ENCODE measurements around the gene ARPC4. TPM values are rescaled to one million over a fixed set of nuclear protein-coding genes. Genes with fewer than 3 reads are reported as not detected.

ARPC4 gene
- total RNA-seq (2014; rRNA removed; shearing (Covaris generic)), result 187 and 200 TPM in 2 replicates

DNA sequence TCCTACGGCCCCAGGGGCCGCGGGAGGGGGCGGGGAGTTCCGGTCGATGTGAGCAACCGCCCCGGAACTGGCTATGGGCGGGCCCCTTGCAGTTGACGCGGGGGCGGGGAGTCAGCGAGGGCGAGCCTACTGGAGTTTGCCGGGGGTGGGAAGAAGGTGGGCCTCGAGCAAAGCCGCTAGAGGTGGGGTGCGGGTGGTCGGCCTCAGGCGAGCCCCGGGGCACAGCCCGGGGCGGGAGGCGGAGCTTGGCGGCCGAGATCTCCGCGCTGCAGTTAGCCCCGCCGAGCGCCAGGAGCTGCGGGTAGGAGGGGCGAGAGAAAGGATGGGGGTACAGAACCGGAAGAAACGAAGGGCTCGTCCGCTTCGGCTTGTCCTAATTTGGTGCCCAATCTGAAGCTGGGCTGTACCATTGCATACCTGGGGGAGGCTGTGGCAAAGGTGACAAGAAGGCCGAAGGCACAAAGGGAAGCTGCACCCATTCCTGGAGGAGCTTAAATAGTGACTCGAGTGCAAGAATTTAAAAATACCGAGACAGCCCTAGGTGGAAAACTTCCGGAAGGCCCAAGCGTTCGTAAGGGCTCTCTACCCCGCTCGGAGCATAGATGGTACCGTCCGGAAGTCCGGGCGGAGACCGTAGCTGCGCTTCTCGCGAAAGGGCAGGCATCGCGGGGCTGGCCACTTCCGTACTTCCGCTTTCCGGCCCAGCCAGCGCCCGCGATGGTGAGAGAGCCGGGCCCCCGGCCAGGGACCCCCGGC is at the start of gene ARPC4, which contains the start of gene TADA3:
Gene ARPC4, plus strand, starts transcription at position 678 of the 756 bp plus-strand sequence. Its CDS starts 40 bp downstream, at position 718.
Gene TADA3, minus strand, starts transcription at position 69 of the 756 bp plus-strand sequence. CDS start 1,007 bp downstream, outside the sequence.

DNA sequence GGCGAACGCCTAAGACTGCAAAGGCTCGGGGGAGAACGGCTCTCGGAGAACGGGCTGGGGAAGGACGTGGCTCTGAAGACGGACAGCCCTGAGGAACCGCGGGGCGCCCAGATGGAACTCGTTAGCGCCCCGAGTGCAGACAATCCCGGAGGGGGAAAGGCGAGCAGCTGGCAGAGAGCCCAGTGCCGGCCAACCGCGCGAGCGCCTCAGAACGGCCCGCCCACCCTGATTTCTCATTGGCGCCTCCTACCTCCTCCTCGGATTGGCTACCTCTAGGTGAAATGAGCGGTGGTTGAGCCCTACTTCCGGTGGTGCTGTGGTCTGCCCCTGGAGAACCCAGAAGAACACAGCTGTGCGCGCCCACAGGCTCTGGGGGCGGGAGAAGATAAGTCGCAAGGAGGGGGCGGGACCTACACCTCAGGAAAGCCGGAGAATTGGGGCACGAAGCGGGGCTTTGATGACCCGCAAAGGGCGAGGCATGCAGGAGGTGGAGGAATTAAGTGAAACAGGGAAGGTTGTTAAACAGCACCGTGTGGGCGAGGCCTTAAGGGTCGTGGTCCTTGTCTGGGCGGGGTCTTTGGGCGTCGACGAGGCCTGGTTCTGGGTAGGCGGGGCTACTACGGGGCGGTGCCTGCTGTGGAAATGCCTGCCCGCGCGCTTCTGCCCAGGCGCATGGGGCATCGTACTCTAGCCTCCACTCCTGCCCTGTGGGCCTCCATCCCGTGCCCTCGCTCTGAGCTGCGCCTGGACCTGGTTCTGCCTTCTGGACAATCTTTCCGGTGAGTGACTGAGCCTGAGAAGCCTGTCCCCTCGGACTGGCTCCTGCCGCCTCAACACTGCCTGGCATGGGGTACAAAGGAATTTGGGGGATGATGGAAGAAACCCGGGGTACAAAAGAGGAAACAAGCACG is 43.0 kb upstream of the ARPC4 start, which contains the start of gene OGG1:
Gene OGG1, plus strand, starts transcription at position 308 of the 911 bp plus-strand sequence. Its CDS starts 335 bp downstream, at position 643.

DNA sequence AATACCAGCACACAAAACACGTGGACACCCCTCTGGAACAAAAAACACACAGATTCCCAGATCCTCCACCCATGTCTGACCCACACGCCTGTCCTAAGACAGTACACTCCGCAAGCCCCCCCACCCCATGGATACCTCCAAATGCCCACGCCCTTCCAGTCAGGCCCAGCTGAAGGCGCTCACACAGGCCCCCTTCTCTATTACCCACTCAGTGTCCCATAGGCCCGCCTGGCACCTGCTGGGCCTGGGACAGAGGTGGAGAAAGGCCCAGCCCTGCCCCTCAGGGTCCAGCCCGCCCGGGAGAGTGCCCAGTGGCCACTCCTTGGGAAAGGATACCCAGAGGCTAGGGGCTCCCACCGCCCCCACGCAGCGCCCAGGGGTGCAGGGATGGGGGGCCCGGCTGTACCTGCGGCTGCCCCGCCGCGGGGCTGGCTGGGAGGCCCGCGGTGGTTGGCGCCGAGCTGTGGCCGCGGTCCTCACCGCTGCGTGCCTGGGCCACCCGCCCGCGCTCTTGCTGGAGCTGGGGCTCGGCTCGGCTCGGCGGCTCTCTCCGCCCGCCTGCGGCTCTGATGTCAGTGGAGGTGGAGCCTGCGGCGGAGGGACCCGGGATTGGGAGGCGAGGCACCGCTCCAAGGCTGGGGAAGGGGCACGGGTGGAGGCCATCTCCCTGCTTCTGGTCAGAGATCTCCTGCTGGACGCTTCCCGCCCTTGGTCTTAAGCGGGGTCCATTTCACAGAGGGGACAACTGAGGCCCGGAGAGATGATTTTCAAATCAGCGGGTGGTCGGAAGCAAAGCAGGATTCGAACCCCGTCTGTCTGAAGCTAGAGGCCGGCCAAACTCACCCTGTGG is 23.2 kb upstream of the ARPC4 start, which contains the start of gene CAMK1:
Gene CAMK1, minus strand, starts transcription at position 522 of the 850 bp plus-strand sequence. CDS start 2,198 bp downstream, outside the sequence.

DNA sequence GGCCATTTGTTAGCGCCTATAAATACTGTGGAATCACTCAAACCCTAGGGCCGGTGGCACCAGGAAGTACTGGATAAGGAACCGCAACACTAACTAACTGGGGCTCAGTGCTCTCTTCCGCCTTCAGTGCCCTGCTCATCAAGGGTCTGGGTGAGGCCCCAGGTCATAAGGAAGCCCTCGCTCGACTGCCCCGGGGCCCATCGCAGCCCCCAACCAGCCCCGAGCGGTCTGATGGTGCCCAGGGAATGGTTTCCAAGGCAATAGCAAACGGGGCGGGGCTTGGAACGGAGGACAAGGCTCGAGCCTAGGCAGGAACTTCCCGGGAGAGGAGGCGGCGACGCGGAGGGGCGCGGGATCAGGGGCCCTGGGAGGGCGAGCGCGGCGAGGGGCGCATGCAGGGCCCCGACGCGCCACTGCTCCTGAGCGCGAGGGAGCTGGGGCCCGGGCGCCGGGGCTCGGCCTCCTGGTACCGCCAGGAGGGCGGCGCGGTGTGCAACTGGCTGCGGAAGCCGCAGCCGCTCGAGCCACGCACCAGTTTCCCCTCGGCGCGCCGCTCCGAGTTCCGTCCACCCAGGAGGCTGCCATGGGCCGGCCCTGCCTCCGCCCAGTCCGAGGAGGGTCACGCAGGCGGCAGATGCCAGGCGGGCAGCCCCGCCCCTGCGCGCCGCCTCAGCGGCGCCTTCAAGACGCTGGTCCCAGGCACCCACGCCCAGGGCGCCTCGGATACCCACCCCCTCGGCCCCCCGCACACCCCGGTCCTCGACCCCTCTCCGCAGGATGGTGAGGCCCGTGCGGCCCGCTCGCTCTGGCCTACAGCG is 16.9 kb downstream of the ARPC4 start, which contains the start of gene TTLL3:
Gene TTLL3, plus strand, starts transcription at position 648 of the 818 bp plus-strand sequence. CDS start 400 bp downstream, outside the sequence.

DNA sequence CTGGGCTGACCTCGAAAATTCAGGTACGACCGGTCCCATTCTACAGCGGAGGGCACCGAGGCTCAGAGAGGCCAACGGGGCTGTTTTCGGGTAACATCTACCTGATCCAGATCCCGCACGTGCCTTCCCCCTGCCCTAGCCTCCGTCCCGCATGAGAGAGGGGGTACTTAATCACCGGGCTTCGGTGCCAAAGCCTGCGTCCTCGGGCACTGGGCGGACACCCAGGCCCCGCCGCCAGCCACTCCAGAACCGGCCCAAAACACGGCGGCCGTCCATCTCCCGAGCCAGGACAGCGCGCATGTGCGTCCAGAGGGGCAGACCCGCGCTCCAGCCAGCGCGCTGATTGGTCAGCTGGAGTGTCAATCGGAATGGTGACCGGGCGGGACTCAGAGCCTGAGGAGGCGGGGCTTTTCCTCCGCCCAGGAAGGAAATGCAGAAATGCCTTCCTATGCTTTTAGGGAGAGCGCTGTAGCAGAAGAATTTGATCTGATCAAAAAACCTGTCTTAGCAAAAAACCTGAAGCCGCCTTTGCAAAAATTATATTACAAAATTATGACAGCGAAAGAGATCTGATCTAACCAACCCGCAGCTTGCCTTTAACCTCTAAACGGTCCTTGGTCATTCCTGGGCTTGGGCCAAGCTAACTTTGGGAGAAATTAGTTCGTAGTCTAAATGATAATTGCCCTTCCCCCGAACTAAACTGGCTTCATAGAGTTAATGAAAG is 51.0 kb downstream of the ARPC4 start, which contains the start of gene RPUSD3:
Gene RPUSD3, minus strand, starts transcription at position 294 of the 724 bp plus-strand sequence. Its CDS starts 18 bp downstream, at position 276.

Other genes starting within 250 kb of the ARPC4 start
- not detected in 2 replicates for gene LHFPL4, start 239.3 kb upstream of the ARPC4 start, total RNA-seq (2014; rRNA removed; shearing (Covaris generic))
- gene MTMR14, start 143.6 kb upstream of the ARPC4 start, total RNA-seq (2014; rRNA removed; shearing (Covaris generic)), result 39.7 and 42.3 TPM in 2 replicates
- gene CPNE9, start 89.2 kb upstream of the ARPC4 start, total RNA-seq (2014; rRNA removed; shearing (Covaris generic)), result 0.05 and 0.11 TPM in 2 replicates
- gene BRPF1, start 61.3 kb upstream of the ARPC4 start, total RNA-seq (2014; rRNA removed; shearing (Covaris generic)), result 41.5 and 43.6 TPM in 2 replicates
- 36.4 and 39.3 TPM in 2 replicates for gene OGG1, start 43.1 kb upstream of the ARPC4 start, total RNA-seq (2014; rRNA removed; shearing (Covaris generic))
- gene CAMK1, start 23.1 kb upstream of the ARPC4 start, total RNA-seq (2014; rRNA removed; shearing (Covaris generic)), result 2.7 and 4.7 TPM in 2 replicates
- gene TADA3, start 609 bp upstream of the ARPC4 start, total RNA-seq (2014; rRNA removed; shearing (Covaris generic)), result 107 and 109 TPM in 2 replicates
- gene TTLL3, start 17.2 kb downstream of the ARPC4 start, total RNA-seq (2014; rRNA removed; shearing (Covaris generic)), result 11.8 and 15.3 TPM in 2 replicates
- gene RPUSD3, start 50.9 kb downstream of the ARPC4 start, total RNA-seq (2014; rRNA removed; shearing (Covaris generic)), result 68.3 and 89.1 TPM in 2 replicates
- gene CIDEC, start 87.2 kb downstream of the ARPC4 start, total RNA-seq (2014; rRNA removed; shearing (Covaris generic)), result 0.38 and 0.48 TPM in 2 replicates
- 36.3 and 37.3 TPM in 2 replicates for gene JAGN1, start 97.5 kb downstream of the ARPC4 start, total RNA-seq (2014; rRNA removed; shearing (Covaris generic))
- gene IL17RE, start 109.8 kb downstream of the ARPC4 start, total RNA-seq (2014; rRNA removed; shearing (Covaris generic)), result 0.15 and 0.24 TPM in 2 replicates
- gene IL17RC, start 124.0 kb downstream of the ARPC4 start, total RNA-seq (2014; rRNA removed; shearing (Covaris generic)), result 35.3 and 37.3 TPM in 2 replicates
- 18.7 and 20.7 TPM in 2 replicates for gene CRELD1, start 140.8 kb downstream of the ARPC4 start, total RNA-seq (2014; rRNA removed; shearing (Covaris generic))
- gene PRRT3, start 159.3 kb downstream of the ARPC4 start, total RNA-seq (2014; rRNA removed; shearing (Covaris generic)), result 1.5 and 1.6 TPM in 2 replicates
- gene EMC3, start 193.8 kb downstream of the ARPC4 start, total RNA-seq (2014; rRNA removed; shearing (Covaris generic)), result 42.6 and 59.0 TPM in 2 replicates
- gene FANCD2, start 233.4 kb downstream of the ARPC4 start, total RNA-seq (2014; rRNA removed; shearing (Covaris generic)), result 42.7 and 46.6 TPM in 2 replicates

All from A375 (cell line).